NK-92 treated with Interleukin-12 subunit alpha and Interleukin-12 subunit beta, amount 100 ng/mL, for 24 hours (cell line): Measurements from ENCODE around the gene RPL35.
A peak's percentile ranks its signal among the peaks of the same experiment; 100 is the strongest.

Experiments
- DNase-seq: peaks from one replicate; lab custom pipeline; 2025; lab: John Stamatoyannopoulos, UW

Gene RPL35

GRCh38 chr9:124861342-124862229 lies at the start of gene RPL35, which contains the start of gene ARPC5L:
Gene RPL35 (minus strand): TSS chr9:124861957. CDS start chr9:124861912, 45 bp downstream.
Gene ARPC5L (plus strand): TSS chr9:124862130. CDS start chr9:124869291, 7,161 bp downstream.
- peak; percentile 91 for DNase-seq

DNA sequence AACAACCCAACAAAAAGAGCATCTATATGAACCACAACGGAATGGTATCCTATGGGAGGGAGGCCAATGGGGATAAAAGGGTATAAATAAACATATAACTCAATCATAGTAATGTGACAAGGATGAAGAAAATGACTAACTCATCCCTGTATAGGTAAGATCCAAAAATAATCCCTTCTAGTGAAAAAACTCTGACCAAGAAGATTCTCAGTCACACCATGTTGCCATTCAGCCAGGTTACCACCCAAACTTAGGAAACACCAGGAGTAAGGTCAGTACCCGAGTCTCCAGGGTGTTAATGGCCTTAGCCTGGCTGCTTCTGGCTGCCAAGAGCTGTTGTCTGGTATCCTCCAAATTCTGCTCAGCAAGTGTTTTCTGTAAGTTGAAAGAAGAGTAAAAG lies 46.3 kb upstream of the RPL35 start:
- DNase-seq = no peak

DNA sequence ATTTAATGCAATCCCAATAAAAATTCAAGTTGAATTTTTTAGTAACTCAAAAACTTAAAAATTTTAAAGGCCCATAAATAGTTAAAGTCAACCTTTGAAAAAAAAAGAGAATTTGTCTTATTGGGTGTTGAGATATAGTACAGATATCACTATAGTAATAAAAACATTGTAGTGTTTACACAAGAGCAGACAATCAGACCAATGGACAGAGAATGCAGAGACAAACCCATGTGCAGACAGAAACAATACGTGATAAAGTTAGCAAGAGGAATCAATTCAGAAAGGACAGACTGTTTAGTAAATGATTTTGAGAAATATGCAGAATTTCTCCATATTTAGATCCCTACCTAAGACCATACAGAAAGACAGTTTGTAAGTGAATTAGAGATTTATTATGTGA lies 45.2 kb upstream of the RPL35 start:
- no peak for DNase-seq

DNA sequence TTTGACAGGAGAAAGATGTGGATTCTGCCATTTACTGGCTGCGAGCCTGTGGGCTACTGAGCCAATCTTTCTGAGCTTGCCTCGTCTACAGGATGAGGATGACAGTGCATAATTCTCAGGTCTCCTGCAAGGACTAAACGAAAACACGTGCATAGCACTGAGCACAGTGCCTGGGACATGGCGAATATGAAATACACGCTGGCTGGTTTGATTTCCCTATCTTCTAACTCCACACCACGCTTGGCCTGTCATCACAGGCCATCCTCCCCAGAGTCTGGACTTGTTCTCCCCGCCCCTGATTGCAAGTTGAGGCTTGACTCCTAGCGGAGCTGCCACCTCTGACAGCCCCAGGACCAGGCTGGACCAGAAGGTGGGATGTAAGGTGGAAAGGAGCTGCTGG lies 38.1 kb upstream of the RPL35 start:
- no peak for DNase-seq

GRCh38 chr9:124897570-124898460 lies 36.1 kb upstream of the RPL35 start:
- DNase-seq = no peak

DNA sequence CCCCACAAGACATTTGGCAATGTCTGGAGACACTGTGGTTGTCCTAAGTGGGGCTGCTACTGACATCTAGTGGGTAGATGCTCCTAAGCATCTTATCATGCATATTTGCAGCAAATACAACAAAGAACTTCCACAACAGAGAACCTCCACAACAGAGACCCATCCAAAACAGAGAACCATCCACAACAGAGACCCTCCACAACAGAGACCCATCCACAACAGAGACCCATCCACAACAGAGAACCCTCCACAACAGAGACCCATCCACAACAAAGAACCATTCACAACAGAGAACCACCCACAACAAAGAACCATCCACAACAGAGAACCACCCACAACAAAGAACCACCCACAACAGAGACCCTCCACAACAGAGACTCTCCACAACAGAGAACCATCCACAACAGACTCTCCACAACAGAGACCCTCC lies 33.0 kb upstream of the RPL35 start:
- DNase-seq = no peak

DNA sequence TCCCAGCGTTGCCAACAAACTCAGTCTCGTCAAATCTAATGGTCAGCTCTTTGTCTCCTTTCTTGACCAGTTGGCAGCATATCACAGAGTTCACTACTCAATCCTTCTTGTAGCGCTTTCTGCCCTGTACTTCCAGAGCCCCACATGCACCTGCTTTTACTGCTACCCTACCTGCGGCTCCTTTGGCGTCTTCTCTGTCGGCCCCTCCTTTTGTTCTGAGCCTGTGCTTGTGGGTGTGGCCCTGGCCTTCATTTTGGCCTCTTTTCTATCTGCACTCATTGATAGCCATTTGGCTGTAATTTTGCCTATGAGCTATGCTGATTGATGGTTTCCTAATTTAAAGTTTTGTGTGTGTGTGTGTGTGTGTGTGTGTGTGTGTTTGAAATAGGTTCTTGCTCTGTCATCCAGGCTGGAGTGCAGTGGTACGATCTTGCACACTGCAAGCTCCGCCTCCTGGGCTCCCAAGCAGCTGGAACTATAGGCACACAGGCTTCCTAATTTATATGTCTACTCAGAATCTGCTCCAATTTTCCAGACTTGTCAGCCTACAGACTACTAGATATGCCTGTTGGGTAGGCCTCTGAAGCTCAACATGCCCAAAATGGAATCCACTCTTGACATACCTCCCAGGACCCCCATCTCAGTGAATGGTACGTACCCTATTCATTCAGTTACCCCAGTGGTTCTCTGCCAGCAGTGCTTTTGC lies 32.4 kb upstream of the RPL35 start:
- no peak for DNase-seq

- no peak for DNase-seq
Measured at GRCh38 chr9:124890179-124890578, 28.4 kb upstream of the RPL35 start.

GRCh38 chr9:124889006-124889405 lies 27.2 kb upstream of the RPL35 start:
- DNase-seq = no peak

- DNase-seq = no peak
Measured at GRCh38 chr9:124887832-124888231, 26.1 kb upstream of the RPL35 start.

- no peak for DNase-seq
Measured at GRCh38 chr9:124886866-124887492, 25.2 kb upstream of the RPL35 start.

- DNase-seq = no peak
Measured at GRCh38 chr9:124886461-124886860, 24.7 kb upstream of the RPL35 start.

GRCh38 chr9:124885551-124885950 lies 23.8 kb upstream of the RPL35 start:
- DNase-seq = no peak

DNA sequence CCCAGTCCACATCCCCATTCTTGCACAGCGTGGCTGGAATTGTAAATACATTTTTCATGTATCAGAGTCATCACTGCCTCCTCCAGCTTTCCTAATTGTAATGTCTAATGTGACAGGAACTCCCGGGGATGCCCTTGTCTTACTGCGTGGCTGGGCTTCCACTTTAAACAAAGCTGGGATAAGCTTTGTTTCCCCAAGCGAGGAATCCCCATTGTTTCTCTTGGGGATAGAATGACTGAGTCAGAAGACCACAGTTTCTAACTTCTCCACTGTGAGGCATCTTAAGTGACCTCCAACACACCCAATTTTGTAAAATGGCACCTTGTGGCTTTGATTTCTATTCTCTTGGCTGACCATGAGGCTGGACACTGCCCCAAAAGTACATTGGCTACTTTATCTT lies 22.6 kb upstream of the RPL35 start:
- DNase-seq = no peak

GRCh38 chr9:124882231-124882630 lies 20.5 kb upstream of the RPL35 start:
- DNase-seq = no peak

DNA sequence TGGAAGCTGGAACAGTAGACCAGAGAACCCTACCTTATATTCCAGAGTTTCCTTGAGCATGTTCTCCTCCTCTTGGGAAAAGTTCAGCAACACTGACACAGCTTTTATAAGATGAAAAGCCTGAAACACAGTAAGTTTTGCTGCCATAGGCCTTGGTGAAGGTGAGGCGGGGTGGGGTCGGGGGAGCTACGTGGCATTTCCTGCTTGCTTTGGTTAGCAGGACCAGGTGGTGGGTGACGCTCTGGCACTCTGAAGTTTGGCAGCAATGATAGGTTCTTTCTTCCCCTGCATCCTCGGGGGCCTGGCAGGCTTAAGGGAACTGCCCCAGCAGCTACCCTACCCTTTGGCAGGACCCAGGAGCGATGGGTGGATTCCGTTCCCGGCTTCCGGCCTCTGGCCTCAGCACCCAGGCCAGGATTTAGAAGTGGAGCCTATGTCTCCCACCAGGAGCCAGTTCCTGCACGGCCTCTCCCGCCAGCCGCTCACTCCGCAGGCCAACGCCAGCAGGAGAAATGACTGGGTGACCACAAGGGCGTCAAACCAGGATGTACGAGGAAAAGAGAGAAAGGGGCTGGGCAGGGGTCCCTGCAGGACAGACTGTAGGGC lies 19.5 kb upstream of the RPL35 start:
- no peak for DNase-seq

- no peak for DNase-seq
Measured at GRCh38 chr9:124880501-124880900, 18.7 kb upstream of the RPL35 start.

- DNase-seq = no peak
Measured at GRCh38 chr9:124879226-124879625, 17.5 kb upstream of the RPL35 start.

GRCh38 chr9:124878518-124878917 lies 16.8 kb upstream of the RPL35 start:
- DNase-seq = no peak

DNA sequence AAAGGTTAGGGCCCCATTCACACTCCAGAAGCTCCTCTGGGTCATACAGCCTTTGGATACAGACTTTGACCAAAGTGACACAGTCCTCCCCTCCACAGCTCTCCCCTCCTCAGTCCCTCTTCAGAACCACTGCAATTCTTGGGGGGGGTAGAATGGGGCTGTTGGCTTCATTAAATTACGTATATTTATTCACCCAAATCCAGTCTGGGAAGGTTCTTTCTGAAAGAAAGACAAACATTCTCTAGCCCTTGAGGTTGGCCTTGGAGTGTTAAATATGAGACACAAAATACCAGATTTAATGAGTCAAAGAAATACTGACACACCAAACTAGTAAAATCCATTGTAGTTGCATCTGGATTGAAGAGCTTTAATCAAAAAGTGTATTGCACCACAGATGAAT lies 16.3 kb upstream of the RPL35 start:
- no peak for DNase-seq
